Transverse colon (tissue), 4 donors: ENCODE results near the gene ACAP2.

Source experiments
- EP300 ChIP-seq: sonication (generic); formaldehyde crosslinking; IDR thresholded peaks from one replicate; pipeline ENCODE4 v1.6.1; 2017; ENCODE audit warnings: antibody characterized with exemption, low read depth
- POLR2A ChIP-seq: fragments of 450-650 bp; IDR thresholded peaks from one replicate; pipeline ENCODE4 v1.6.1; 2016; ENCODE audit warnings: antibody characterized with exemption, mild to moderate bottlenecking, moderate library complexity
- POLR2AphosphoS5 ChIP-seq, 3 donors: sonication (generic); formaldehyde crosslinking; IDR thresholded peaks; one replicate each; pipeline ENCODE4 v1.6.1; 2016; ENCODE audit warnings: antibody characterized with exemption in 3 of 3
- TF ChIP-seq, protein P1 (sequence below), 5 experiments: fragments of 200-600 bp in 3 of 5; fragments of 450-650 bp in 2 of 5; sonication (generic) in 3 of 5; IDR thresholded peaks; 1 replicate in 2 of 5; 2 replicates in 3 of 5; pipeline ENCODE4 v1.5.1; 2016 to 2017; ENCODE audit warnings: antibody characterized with exemption in 5 of 5, inconsistent platforms in 3 of 5, mild to moderate bottlenecking in 2 of 5, moderate library complexity in 1 of 5

DNA sequence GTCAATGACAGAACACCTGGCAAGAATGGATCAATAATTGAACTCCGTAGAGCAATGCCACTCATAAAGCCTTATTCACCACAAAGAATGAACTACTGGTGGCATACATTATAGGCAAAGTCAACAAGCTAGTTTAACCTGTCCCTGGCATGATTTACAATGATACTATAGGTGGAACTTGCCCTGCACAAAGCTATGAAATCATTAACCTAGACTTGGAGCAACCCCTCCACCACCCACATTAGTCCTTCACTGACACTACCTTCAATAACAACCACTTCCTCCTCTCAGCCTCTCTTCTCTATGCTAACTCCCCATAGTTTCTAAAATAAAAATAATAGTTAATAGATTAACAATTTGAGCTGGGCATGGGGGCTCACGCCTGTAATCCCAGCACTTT is 54.4 kb downstream of the ACAP2 start:
- TF ChIP-seq, protein P1, sequence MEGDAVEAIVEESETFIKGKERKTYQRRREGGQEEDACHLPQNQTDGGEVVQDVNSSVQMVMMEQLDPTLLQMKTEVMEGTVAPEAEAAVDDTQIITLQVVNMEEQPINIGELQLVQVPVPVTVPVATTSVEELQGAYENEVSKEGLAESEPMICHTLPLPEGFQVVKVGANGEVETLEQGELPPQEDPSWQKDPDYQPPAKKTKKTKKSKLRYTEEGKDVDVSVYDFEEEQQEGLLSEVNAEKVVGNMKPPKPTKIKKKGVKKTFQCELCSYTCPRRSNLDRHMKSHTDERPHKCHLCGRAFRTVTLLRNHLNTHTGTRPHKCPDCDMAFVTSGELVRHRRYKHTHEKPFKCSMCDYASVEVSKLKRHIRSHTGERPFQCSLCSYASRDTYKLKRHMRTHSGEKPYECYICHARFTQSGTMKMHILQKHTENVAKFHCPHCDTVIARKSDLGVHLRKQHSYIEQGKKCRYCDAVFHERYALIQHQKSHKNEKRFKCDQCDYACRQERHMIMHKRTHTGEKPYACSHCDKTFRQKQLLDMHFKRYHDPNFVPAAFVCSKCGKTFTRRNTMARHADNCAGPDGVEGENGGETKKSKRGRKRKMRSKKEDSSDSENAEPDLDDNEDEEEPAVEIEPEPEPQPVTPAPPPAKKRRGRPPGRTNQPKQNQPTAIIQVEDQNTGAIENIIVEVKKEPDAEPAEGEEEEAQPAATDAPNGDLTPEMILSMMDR (IDR thresholded peaks at IDR 0.05) = peak in 1 of 5 experiments; percentile 32
- TF ChIP-seq POLR2A (no peak), POLR2AphosphoS5 (IDR thresholded peaks at IDR 0.05) (peak in 2 of 3 donors; percentile 35 to 57), EP300 (no peak)
